Karpas-422 (cell line): ENCODE data around the gene ARRDC3. TPM values are rescaled to one million over a fixed set of nuclear protein-coding genes. Genes with fewer than 3 reads are reported as not detected.

ENCODE experiments used
- DNase-seq: peaks from one replicate; pipeline ENCODE4 v3.0.0-alpha.2; 2015
- H2AFZ ChIP-seq: fragments of 200-600 bp; sonication (generic); 2 replicates; pipeline ENCODE4 v1.6.1; 2014; ENCODE audit warnings: antibody characterized with exemption, low read length, mixed read lengths
- H3K27ac ChIP-seq: fragments of 200-600 bp; sonication (generic); 2 replicates; pipeline ENCODE4 v1.5.1; 2014; ENCODE audit warnings: mild to moderate bottlenecking, low read length, moderate library complexity
- H3K27me3 ChIP-seq: fragments of 200-600 bp; sonication (generic); 2 replicates; pipeline ENCODE4 v1.6.1; 2014; ENCODE audit warnings: low read length, mixed read lengths
- H3K36me3 ChIP-seq: fragments of 200-600 bp; sonication (generic); 2 replicates; pipeline ENCODE4 v1.6.1; 2014; ENCODE audit warnings: low read length, mixed read lengths; ENCODE audit not compliant: insufficient read depth
- H3K4me1 ChIP-seq: fragments of 200-600 bp; sonication (generic); 2 replicates; pipeline ENCODE4 v1.6.1; 2014; ENCODE audit warnings: mild to moderate bottlenecking, low read length, mixed read lengths
- H3K4me2 ChIP-seq: fragments of 200-600 bp; sonication (generic); 2 replicates; pipeline ENCODE4 v1.6.1; 2014; ENCODE audit warnings: low read length, low read depth, mild to moderate bottlenecking; ENCODE audit not compliant: poor library complexity, severe bottlenecking
- H3K4me3 ChIP-seq: fragments of 200-600 bp; sonication (generic); 2 replicates; pipeline ENCODE4 v1.5.1; 2014; ENCODE audit warnings: mild to moderate bottlenecking, antibody characterized with exemption, low read length, mixed read lengths
- H3K79me2 ChIP-seq: fragments of 200-600 bp; sonication (generic); 2 replicates; pipeline ENCODE4 v1.6.1; 2014; ENCODE audit warnings: mild to moderate bottlenecking, low read length, mixed read lengths
- H3K9ac ChIP-seq: fragments of 200-600 bp; sonication (generic); 2 replicates; pipeline ENCODE4 v1.6.0; 2014; ENCODE audit warnings: low read length
- H3K9me2 ChIP-seq: fragments of 200-600 bp; sonication (generic), shearing (Covaris generic); replicated peaks from 2 replicates; pipeline ENCODE4 v1.6.0; 2014; ENCODE audit warnings: mild to moderate bottlenecking, low read length, moderate library complexity; ENCODE audit not compliant: insufficient read depth
- H3K9me3 ChIP-seq: fragments of 300-700, 200-600 bp; sonication (generic); 2 replicates; pipeline ENCODE4 v1.6.1; 2014; ENCODE audit warnings: low read length, mixed read lengths
- H4K20me1 ChIP-seq: fragments of 200-600 bp; sonication (generic); 2 replicates; pipeline ENCODE4 v1.6.1; 2014; ENCODE audit warnings: mild to moderate bottlenecking, antibody characterized with exemption, low read length, low read depth; ENCODE audit not compliant: insufficient read depth
- total RNA-seq: library from RNA; depleted of rRNA; stranded (reverse); fragments of >200 nt; shearing (Covaris generic); gene quantifications from 2 replicates; pipeline ENCODE4 v1.2.3, GENCODE V29; 2014; ENCODE audit warnings: low replicate concordance; rRNA removed

The ARRDC3 gene
- 17.8 and 20.1 TPM in 2 replicates for total RNA-seq

GRCh38 chr5:91383027-91383955 is at the start of gene ARRDC3:
TSS of gene ARRDC3 (minus strand) at chr5:91383317. CDS start at chr5:91383092, 225 bp downstream.
- H3K36me3 ChIP-seq, result peaks cover under 1% of the 10 kb centered on the region; the same call in 1 of the 2 replicates
- H3K4me1 ChIP-seq, result peaks cover 23% of the 10 kb centered on the region
- peaks cover 38% of the 10 kb centered on the region for H3K79me2 ChIP-seq
- no peaks in the 10 kb centered on the region for H3K9me3 ChIP-seq
- peak; percentile 98 for DNase-seq
- peak within 1 kb of the TSS; percentile 98 for H3K4me3 ChIP-seq
- peak within 1 kb of the TSS; percentile 69; the same call in 1 of the 2 replicates for H2AFZ ChIP-seq
- no peaks in the 10 kb centered on the region for H4K20me1 ChIP-seq
- peak within 1 kb of the TSS; percentile 99 for H3K9ac ChIP-seq
- no peaks in the 10 kb centered on the region for H3K27me3 ChIP-seq
- H3K27ac ChIP-seq, result peak within 1 kb of the TSS; percentile 97
- peak within 1 kb of the TSS; percentile 100 for H3K4me2 ChIP-seq
- H3K9me2 ChIP-seq, result no peaks in the 10 kb centered on the region

DNA sequence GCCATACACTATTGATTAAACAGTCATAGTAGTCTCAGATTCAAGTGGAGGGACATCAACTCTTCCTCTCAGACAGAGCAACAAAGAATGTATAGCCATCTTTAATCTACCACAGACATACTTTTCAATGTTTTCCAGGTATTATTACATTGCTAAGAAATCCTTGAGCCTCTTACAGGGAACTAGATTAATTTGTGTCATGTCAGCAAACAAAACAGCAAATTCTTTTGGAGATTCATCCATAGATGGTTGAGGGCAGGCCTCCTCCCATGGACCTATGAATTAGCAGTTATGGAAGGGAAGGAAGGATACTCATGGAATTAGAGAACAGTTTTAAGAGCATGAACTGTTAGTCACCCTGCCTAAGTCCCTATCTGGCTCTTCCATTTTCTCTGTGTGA is 47.8 kb upstream of the ARRDC3 start:
- Histone ChIP-seq H3K27ac (no peak overlapping the region), H3K4me3 (no peak overlapping the region), H4K20me1 (no peaks in the 10 kb centered on the region), H3K27me3 (no peaks in the 10 kb centered on the region), H3K4me1 (no peaks in the 10 kb centered on the region), H3K9me2 (no peaks in the 10 kb centered on the region), H3K9me3 (no peaks in the 10 kb centered on the region), H3K9ac (no peak overlapping the region), H2AFZ (no peak overlapping the region), H3K4me2 (no peak overlapping the region), H3K36me3 (no peaks in the 10 kb centered on the region), H3K79me2 (no peaks in the 10 kb centered on the region)
- DNase-seq, result no peak

GRCh38 chr5:91424638-91425436 is 41.7 kb upstream of the ARRDC3 start:
- H3K36me3 ChIP-seq, result no peaks in the 10 kb centered on the region

GRCh38 chr5:91423871-91424270 is 40.8 kb upstream of the ARRDC3 start:
- H2AFZ ChIP-seq, result no peak overlapping the region

More at GRCh38 chr5:91424638-91425436, 41.7 kb upstream of the ARRDC3 start:
- no peak overlapping the region for H3K9ac ChIP-seq
- no peak for DNase-seq
- no peaks in the 10 kb centered on the region for H3K79me2 ChIP-seq
- no peaks in the 10 kb centered on the region for H3K27me3 ChIP-seq
- no peak overlapping the region for H3K4me2 ChIP-seq
- no peak overlapping the region for H3K27ac ChIP-seq
- no peaks in the 10 kb centered on the region for H3K9me3 ChIP-seq
- H3K4me1 ChIP-seq, result no peaks in the 10 kb centered on the region
- no peaks in the 10 kb centered on the region for H3K9me2 ChIP-seq
- no peaks in the 10 kb centered on the region for H4K20me1 ChIP-seq
- H3K4me3 ChIP-seq, result no peak overlapping the region
- no peak overlapping the region for H2AFZ ChIP-seq

DNA sequence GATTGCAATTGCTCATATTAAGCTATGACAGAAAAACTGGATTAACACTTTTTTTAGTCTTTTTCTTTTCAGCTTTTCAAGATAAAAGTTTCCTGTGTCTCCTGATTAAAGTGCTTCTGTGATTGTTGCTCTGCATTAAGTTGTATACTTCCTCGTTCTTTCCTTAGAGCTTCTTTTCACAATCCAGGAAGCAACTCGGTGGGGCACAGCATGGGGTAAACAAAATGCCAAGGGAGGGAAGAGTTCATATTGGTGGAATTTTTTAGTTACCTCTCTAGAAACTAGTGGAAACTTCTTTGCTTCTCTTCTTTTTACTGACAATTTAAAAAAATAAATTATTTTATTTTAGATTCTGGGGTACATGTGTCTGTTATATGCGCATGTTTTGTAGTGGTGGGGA is 37.8 kb upstream of the ARRDC3 start:
- H3K9me2 ChIP-seq, result no peaks in the 10 kb centered on the region
- H2AFZ ChIP-seq, result no peak overlapping the region
- no peak overlapping the region for H3K4me2 ChIP-seq
- no peak overlapping the region for H3K9ac ChIP-seq
- no peaks in the 10 kb centered on the region for H3K4me1 ChIP-seq
- no peaks in the 10 kb centered on the region for H3K27me3 ChIP-seq
- no peak overlapping the region for H3K27ac ChIP-seq
- DNase-seq, result no peak
- no peak overlapping the region for H3K4me3 ChIP-seq
- H3K36me3 ChIP-seq, result no peaks in the 10 kb centered on the region
- no peaks in the 10 kb centered on the region for H3K79me2 ChIP-seq
- H4K20me1 ChIP-seq, result 0 out of 2 replicates have a peak, but pooled peaks cover 3% of the 10 kb centered on the region
- H3K9me3 ChIP-seq, result no peaks in the 10 kb centered on the region

More at GRCh38 chr5:91423871-91424270, 40.8 kb upstream of the ARRDC3 start:
- Histone ChIP-seq H3K9ac (no peak overlapping the region), H3K36me3 (no peaks in the 10 kb centered on the region), H3K9me2 (no peaks in the 10 kb centered on the region), H4K20me1 (no peaks in the 10 kb centered on the region), H3K79me2 (no peaks in the 10 kb centered on the region), H3K9me3 (no peaks in the 10 kb centered on the region), H3K27ac (no peak overlapping the region), H3K4me1 (no peaks in the 10 kb centered on the region), H3K27me3 (no peaks in the 10 kb centered on the region), H3K4me2 (no peak overlapping the region), H3K4me3 (no peak overlapping the region)
- no peak for DNase-seq

GRCh38 chr5:91419571-91420537 is 36.7 kb upstream of the ARRDC3 start:
- Histone ChIP-seq H3K4me2 (no peak overlapping the region), H2AFZ (no peak overlapping the region), H3K27me3 (no peaks in the 10 kb centered on the region), H3K36me3 (no peaks in the 10 kb centered on the region), H4K20me1 (0 out of 2 replicates have a peak, but pooled peaks cover 3% of the 10 kb centered on the region), H3K9me3 (no peaks in the 10 kb centered on the region), H3K4me3 (no peak overlapping the region), H3K9ac (no peak overlapping the region), H3K4me1 (no peaks in the 10 kb centered on the region), H3K79me2 (no peaks in the 10 kb centered on the region), H3K27ac (no peak overlapping the region), H3K9me2 (no peaks in the 10 kb centered on the region)
- peak; percentile 89 for DNase-seq

GRCh38 chr5:91419136-91419535 is 36.0 kb upstream of the ARRDC3 start:
- H3K36me3 ChIP-seq, result no peaks in the 10 kb centered on the region
- 0 out of 2 replicates have a peak, but pooled peaks cover 3% of the 10 kb centered on the region for H4K20me1 ChIP-seq
- H2AFZ ChIP-seq, result no peak overlapping the region
- no peaks in the 10 kb centered on the region for H3K4me1 ChIP-seq
- H3K27me3 ChIP-seq, result no peaks in the 10 kb centered on the region
- no peak for DNase-seq
- H3K4me3 ChIP-seq, result no peak overlapping the region
- no peak overlapping the region for H3K27ac ChIP-seq
- no peaks in the 10 kb centered on the region for H3K9me3 ChIP-seq
- no peaks in the 10 kb centered on the region for H3K79me2 ChIP-seq
- H3K4me2 ChIP-seq, result no peak overlapping the region
- no peaks in the 10 kb centered on the region for H3K9me2 ChIP-seq
- H3K9ac ChIP-seq, result no peak overlapping the region
